Midbrain (tissue), 1 donor: Measurements from ENCODE around the gene C11orf68.

Experiments
- DNase-seq: peaks from one replicate; lab custom pipeline; 2025; lab: John Stamatoyannopoulos, UW

C11orf68 gene

DNA sequence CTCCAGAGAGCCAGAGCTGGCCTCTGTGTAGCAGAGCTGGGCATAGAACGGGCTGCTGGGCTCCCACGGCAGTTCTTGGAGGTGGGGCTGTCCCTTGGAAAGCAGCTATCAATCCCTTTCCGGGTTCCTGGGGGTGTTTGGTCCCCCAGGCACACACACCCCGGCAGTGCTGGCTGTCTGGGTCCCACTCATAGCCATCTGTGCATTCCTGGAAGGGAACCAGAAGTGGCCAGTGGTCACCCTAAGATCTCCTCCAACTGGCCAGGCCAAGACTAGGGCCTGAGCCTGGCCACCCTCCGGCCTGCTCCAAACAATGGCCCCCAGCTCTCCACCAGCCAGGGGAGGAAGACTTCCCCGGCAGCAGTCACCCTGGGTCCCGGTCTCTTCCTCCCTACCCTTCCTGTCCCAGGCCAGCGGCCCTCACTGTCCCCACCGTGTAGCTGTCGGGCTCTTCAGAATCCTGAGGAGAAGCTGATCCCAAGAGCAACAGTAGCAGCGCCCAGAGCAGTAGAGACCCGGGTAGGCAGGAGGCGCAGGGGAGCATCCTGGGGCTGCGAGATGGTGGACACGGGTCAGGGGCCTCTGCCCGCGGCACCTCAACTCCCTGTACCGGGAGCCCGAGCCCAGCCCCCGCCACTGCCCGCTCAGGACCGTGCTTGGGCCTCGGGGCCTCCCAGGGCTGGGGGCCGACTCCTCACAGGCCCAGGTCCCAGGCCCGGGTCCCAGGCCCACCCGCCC, 46.9 kb downstream of the C11orf68 start:
- DNase-seq, result peak; percentile 3

DNA sequence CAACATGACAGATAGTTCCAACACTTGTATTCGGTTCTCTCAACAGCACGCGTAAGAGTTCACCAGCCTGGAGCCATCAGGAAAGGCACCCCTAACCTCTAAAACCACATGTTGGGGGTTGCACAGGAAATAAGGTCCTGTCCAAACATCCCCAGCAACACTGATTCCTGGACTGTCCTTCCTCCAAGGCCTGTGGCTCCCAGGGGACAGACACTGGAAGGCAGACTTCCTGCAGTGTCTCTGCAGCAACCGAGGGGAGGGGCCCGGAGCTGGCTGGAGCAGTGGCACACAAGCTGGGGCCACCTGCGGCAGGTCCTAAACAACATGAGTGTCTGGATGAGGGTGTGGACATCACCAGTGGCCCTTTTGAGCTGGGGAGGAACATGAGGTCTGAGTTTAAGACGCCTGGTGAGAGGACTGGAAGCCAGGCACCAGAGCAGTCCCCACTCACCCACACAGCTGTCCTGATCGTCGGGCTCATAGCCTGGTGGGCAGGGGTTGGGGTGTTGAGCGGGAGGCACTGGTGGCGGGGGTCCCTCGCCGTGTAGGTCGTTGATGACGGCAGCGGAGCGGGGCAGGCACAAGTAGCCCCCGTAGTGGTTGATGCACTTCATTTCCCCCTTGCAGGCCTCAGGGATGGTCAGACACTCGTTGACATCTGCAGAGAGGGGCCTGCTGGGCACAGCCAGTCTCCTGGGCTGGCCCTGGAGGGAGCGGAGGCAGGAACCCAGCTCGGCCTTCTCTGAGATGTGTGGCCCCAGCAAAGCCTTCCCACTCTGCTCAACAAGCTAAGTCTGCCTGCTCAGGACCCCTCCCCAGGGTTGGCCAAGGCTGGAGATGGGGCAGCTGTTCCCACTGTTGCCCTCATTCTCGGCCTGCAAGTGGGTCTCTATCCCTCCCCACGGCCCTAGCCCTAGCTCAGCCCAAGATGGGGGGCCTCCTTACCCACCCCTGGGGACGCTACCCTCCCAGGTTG, 47.9 kb downstream of the C11orf68 start:
- no peak for DNase-seq

- no peak for DNase-seq
These were observed 48.6 kb downstream of the C11orf68 start for GRCh38 chr11:65870307-65870658.

DNA sequence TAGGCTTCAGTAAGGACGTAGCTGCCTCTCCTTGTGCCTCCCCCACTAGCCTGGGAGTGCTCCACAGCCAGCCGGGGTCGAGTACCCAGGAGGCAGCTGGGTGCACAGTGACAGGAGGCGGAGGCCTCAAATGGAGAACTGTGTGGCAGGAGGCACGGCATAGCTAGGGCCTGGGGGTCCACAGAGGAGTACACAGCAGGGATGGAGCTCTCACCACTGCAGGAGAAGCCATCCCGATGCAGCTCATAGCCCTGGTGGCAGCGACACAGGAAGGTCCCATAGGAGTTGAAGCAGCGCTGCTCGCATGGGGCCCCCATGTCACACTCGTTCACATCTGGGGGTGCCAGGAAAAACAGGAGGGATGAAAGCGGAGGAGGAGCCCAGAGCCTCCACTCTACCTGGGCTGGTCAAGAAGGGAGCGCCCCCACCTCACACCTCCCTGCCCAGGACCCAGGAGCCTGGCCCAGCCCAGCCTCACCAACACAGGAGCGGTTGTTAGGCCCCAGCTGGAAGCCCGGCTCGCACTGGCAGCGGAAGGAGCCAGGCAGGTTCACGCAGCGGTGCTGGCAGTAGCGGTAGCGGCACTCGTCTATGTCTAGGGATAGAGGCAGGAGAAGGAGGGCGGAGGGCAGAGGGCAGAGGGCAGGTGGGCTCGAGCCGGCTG, 49.1 kb downstream of the C11orf68 start:
- no peak for DNase-seq

DNA sequence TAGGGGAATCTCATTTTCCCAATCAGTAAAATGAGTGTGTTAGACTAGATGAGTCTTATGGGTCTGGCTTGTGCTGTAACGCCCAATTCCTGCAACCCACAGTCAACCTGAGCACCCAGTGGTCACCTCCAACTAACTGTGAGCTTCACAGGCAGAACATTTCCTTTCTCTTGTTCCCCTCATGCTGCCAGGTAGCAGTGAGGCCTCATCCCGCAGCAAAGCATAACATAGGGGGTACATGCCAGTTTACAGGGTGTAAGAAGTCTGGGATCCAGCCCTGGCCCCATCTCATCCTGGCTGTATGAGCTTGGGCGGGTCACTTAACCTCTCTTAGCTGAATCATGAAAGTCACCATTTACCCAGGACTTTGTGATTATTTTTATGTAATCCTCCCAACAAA, 50.0 kb downstream of the C11orf68 start:
- DNase-seq, result no peak

GRCh38 chr11:65868076-65868667, 50.7 kb downstream of the C11orf68 start:
- DNase-seq, result peak; percentile 22

DNA sequence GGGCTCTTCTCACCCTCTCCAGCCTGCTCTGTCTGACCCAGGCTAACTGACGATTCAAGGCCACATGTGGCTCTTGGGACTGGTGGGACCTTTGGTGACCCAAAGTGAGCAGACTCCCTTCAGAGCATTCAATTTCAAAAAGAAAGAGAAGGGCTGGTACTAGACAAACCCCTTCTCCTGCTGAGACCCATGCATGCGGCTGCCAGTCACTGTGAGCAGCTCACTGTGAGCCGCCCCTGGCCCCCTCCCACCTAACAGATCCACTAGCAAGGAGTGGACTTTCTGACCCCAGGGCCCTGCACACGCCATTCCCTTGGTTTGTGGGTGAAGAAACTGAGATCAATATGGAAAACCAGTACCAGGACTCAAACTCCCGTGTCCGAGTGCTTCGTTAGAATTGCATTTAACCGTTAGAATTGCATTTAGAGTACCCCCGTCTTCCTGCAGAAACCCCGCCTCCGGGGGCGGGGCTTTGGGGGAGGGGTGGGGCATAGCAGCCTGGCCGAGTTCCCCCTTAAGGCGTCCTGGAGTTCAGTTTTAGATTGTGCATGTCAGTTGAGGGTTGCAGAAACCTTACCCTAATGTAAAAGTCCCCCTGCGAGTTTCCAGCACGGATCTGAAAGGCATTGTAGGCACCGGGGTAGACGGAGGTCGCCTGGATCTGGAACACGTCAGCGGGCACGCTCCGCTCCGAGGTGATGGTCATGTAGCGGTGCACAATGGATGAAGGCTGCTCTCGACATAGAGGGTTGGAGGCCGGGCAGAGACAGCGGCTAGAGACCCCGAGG, 51.4 kb downstream of the C11orf68 start:
- no peak for DNase-seq
